MM.1S (cell line): Measurements from ENCODE around the gene UGT2B7.
"Not testable (repeated sequence)": the region's sequence is repeated elsewhere in the genome, so short reads cannot be mapped to it uniquely, and the experiment has no call there.

Experiments used
- CTCF ChIP-seq: fragments of 300-600 bp; sonication (generic); IDR thresholded peaks from 2 replicates; pipeline ENCODE4 v1.5.1; 2016; ENCODE audit warnings: antibody characterized with exemption, low read length, mixed read lengths
- EZH2 ChIP-seq: fragments of 300-600 bp; sonication (generic); optimal IDR thresholded peaks from 2 replicates; pipeline ENCODE3; 2017; ENCODE audit warnings: low read depth, mild to moderate bottlenecking, antibody characterized with exemption, low read length, mixed read lengths

GRCh38 chr4:69050853-69051575 is 45.3 kb upstream of the UGT2B7 start:
- not testable (repeated sequence) for TF ChIP-seq CTCF, EZH2
